ENCODE data around the gene UBR1. TPM values are rescaled to one million over a fixed set of nuclear protein-coding genes. Genes with fewer than 3 reads are reported as not detected.
A peak's percentile ranks its signal among the peaks of the same experiment; 100 is the strongest.
"Not testable (repeated sequence)": the region's sequence is repeated elsewhere in the genome, so short reads cannot be mapped to it uniquely, and the experiment has no call there.

Gene UBR1
- total RNA-seq, 1 experiment from 2014 or later, result 28.7 TPM

DNA sequence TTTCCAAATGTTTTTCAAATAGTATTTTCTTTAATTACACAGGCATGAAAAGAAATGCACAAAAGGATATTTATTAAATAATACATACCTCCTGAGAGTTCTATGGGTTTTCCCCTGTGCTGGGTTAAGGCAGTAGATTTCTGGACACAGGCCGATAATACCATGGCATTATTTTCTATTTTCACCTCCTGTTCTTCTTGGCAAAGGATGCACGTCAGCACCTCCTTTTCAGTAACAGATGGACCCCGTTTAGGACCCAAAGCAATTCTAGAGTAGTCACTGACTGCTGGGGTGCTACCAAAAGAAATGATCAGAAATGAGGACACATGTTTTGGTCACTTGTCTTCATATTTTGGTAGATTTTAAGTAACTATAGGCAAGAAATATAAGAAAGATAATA lies 98.8 kb downstream of the UBR1 start:
- in situ Hi-C loops (cut with HindIII; ENCODE audit: low pct_unique_long_range_greater_than_20kb, low sequenced_read_pairs), result no loop called here
- DNase-seq (ENCODE audit: low read depth, low spot score), result no peak

- in situ Hi-C loops (cut with HindIII; ENCODE audit: low pct_unique_long_range_greater_than_20kb, low sequenced_read_pairs); DNase-seq (ENCODE audit: low read depth, low spot score): not testable (repeated sequence)
These were observed 100.8 kb downstream of the UBR1 start for GRCh38 chr15:43004886-43005595.

- in situ Hi-C loops (cut with HindIII; ENCODE audit: low pct_unique_long_range_greater_than_20kb, low sequenced_read_pairs), result no loop called here
- DNase-seq (ENCODE audit: low read depth, low spot score), result no peak
These were observed 106.5 kb downstream of the UBR1 start for GRCh38 chr15:42999201-42999779.

- in situ Hi-C loops (cut with HindIII; ENCODE audit: low pct_unique_long_range_greater_than_20kb, low sequenced_read_pairs), result no loop called here
- no peak for DNase-seq (ENCODE audit: low read depth, low spot score)
These were observed 109.0 kb downstream of the UBR1 start for GRCh38 chr15:42996871-42997270.

- in situ Hi-C loops (cut with HindIII; ENCODE audit: low pct_unique_long_range_greater_than_20kb, low sequenced_read_pairs), result no loop called here
- no peak for DNase-seq (ENCODE audit: low read depth, low spot score)
These were observed 111.3 kb downstream of the UBR1 start for GRCh38 chr15:42994546-42994945.

GRCh38 chr15:42992626-42993025 lies 113.2 kb downstream of the UBR1 start:
- in situ Hi-C loops (cut with HindIII; ENCODE audit: low pct_unique_long_range_greater_than_20kb, low sequenced_read_pairs), result no loop called here
- no peak for DNase-seq (ENCODE audit: low read depth, low spot score)

GRCh38 chr15:42986693-42987342 lies 119.0 kb downstream of the UBR1 start:
- in situ Hi-C loops (cut with HindIII; ENCODE audit: low pct_unique_long_range_greater_than_20kb, low sequenced_read_pairs), result no loop called here

DNA sequence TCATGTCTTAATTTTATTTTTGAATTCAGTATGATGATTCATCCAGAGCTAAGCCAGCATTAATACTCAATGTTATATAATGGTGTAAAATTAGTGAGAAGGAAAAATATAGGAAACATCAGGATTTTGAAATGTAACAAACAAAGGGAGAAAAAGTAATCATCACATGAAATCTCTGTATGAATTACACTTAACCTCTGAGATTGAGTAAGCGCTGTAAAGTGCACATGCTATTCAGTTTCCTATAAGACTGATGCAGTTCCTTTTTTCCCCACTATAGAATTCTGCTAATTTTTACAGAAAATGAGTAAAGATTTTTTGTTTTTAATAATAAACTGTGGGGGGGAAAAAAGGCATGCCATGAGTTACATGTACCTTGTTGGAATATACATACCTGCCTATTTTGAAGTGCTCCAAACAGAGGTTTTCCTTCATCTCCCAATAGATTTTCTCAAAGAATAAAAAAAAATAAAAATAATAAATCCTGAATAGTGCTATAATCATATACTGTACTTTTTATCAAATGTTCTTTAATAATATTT lies 121.3 kb downstream of the UBR1 start:
- in situ Hi-C loops (cut with HindIII; ENCODE audit: low pct_unique_long_range_greater_than_20kb, low sequenced_read_pairs), result no loop called here
- DNase-seq (ENCODE audit: low read depth, low spot score), result peak; percentile 8

More at GRCh38 chr15:42986693-42987342, 119.0 kb downstream of the UBR1 start:
- no peak for DNase-seq (ENCODE audit: low read depth, low spot score)

DNA sequence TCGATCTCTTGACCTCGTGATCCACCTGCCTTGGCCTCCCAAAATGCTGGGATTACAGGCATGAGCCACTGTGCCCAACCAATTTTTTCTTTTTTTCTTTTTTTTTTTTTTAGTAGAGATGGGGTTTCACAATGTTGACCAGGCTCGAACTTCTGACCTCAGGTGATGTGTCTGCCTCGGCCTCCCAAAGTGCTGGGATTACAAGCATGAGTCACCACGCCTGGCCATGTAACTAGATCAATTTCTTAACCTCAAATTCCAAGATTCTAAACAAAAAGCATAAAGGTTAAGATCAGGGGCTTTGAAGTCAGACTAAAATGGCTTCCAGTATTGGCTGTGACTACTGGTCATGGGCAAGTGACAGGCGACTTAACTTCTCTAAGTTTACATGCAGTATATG lies 126.7 kb downstream of the UBR1 start:
- DNase-seq (ENCODE audit: low read depth, low spot score); in situ Hi-C loops (cut with HindIII; ENCODE audit: low pct_unique_long_range_greater_than_20kb, low sequenced_read_pairs): not testable (repeated sequence)

DNA sequence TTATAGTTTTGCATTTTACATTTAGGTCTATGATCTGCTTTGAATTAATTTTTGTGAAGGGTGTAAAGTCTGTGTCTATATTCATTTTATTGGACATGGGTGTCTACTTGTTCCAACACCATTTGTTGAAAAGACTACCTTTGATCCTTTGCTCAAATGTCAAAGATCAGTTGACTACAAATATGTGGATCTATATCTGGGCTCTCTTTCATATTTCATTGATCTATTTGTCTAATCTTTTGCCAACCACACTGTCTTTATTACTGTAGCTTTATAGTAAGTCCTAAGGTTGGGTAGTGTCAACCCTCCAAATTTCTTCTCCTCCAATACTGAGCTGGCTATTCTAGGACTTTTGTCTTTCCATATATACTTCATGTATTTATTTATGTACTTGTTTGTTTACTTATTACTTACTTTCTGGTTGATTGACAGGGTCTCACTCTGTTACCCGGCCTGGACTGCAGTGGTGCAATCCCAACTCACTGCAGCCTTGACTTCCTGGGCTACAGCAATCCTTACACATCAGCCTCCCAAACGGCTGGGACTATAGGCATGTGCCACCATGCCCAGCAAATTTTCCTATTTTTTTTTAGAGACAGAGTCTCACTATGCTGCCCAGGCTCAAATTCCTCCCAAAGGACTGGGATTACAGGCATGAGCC lies 131.5 kb downstream of the UBR1 start:
- in situ Hi-C loops (cut with HindIII; ENCODE audit: low pct_unique_long_range_greater_than_20kb, low sequenced_read_pairs), result no loop called here
- no peak for DNase-seq (ENCODE audit: low read depth, low spot score)

- no peak for DNase-seq (ENCODE audit: low read depth, low spot score)
- in situ Hi-C loops (cut with HindIII; ENCODE audit: low pct_unique_long_range_greater_than_20kb, low sequenced_read_pairs), result no loop called here
These were observed 132.7 kb downstream of the UBR1 start for GRCh38 chr15:42973114-42973513.

- in situ Hi-C loops (cut with HindIII; ENCODE audit: low pct_unique_long_range_greater_than_20kb, low sequenced_read_pairs), result no loop called here
- no peak for DNase-seq (ENCODE audit: low read depth, low spot score)
These were observed 134.0 kb downstream of the UBR1 start for GRCh38 chr15:42971830-42972229.

GRCh38 chr15:42964476-42964875 lies 141.4 kb downstream of the UBR1 start:
- in situ Hi-C loops (cut with HindIII; ENCODE audit: low pct_unique_long_range_greater_than_20kb, low sequenced_read_pairs), result no loop called here
- DNase-seq (ENCODE audit: low read depth, low spot score), result no peak

GRCh38 chr15:42955518-42955917 lies 150.3 kb downstream of the UBR1 start:
- in situ Hi-C loops (cut with HindIII; ENCODE audit: low pct_unique_long_range_greater_than_20kb, low sequenced_read_pairs), result no loop called here
- no peak for DNase-seq (ENCODE audit: low read depth, low spot score)

DNA sequence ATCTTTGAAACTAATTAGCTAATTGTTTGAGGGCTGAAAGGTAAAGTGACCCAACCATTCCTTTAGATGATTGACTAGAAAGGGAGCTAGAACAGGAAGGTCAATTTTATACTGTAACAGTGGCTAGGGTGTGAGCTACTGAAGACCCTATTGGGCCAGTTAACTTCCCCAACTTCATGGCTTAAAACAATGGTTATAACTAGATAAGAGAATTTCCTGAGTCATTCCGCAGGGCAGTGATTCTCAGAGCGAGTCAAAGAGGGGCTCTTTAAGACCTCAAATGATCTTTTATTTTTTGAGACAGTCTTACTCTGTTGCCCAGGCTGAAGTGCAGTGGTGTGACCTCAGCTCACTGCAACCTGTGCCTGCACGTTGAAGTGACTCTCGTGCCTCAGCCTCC lies 151.5 kb downstream of the UBR1 start:
- no peak for DNase-seq (ENCODE audit: low read depth, low spot score)
- in situ Hi-C loops (cut with HindIII; ENCODE audit: low pct_unique_long_range_greater_than_20kb, low sequenced_read_pairs), result no loop called here

GRCh38 chr15:42948898-42949297 lies 156.9 kb downstream of the UBR1 start:
- DNase-seq (ENCODE audit: low read depth, low spot score); in situ Hi-C loops (cut with HindIII; ENCODE audit: low pct_unique_long_range_greater_than_20kb, low sequenced_read_pairs): not testable (repeated sequence)

- in situ Hi-C loops (cut with HindIII; ENCODE audit: low pct_unique_long_range_greater_than_20kb, low sequenced_read_pairs), result no loop called here
These were observed 165.3 kb downstream of the UBR1 start for GRCh38 chr15:42940527-42940926.

DNA sequence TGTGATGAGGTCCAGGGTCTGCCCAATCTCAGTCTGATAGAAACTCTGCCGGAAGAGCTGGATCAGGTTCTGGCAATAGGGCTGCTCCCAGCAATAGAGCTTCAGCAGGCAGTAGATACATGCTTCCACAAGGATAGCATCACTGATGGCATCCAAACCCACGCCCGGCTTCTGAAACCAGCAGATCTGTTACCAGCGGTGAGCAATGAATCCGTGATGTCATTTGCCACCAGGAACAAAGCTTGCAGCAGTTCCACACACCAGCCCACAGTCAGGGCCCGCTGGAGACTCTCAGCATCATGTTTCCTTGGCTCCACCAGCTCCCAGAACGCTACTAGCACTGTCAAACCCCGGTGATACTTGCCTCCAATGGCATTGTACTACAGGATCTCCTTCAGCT lies 166.0 kb downstream of the UBR1 start:
- no peak for DNase-seq (ENCODE audit: low read depth, low spot score)
- in situ Hi-C loops (cut with HindIII; ENCODE audit: low pct_unique_long_range_greater_than_20kb, low sequenced_read_pairs), result no loop called here

More at GRCh38 chr15:42940527-42940926, 165.3 kb downstream of the UBR1 start:
- DNase-seq (ENCODE audit: low read depth, low spot score), result no peak
